Neural progenitor cell (in vitro differentiated cells): ENCODE results near the gene AOX1.

Experiments
- EZH2 ChIP-seq: fragments of 200-600 bp; sonication (generic); IDR thresholded peaks from 2 replicates; pipeline ENCODE4 v1.6.1; 2017; ENCODE audit warnings: antibody characterized with exemption, mild to moderate bottlenecking, moderate library complexity
- EZH2phosphoT487 ChIP-seq: fragments of 200-600 bp; sonication (generic); IDR thresholded peaks from 2 replicates; pipeline ENCODE4 v1.6.1; 2017; ENCODE audit warnings: antibody characterized with exemption
- TF ChIP-seq, protein P1 (sequence below): fragments of 200-600 bp; sonication (generic); IDR thresholded peaks from 2 replicates; pipeline ENCODE4 v1.5.1; 2017; ENCODE audit warnings: antibody characterized with exemption, mild to moderate bottlenecking

DNA sequence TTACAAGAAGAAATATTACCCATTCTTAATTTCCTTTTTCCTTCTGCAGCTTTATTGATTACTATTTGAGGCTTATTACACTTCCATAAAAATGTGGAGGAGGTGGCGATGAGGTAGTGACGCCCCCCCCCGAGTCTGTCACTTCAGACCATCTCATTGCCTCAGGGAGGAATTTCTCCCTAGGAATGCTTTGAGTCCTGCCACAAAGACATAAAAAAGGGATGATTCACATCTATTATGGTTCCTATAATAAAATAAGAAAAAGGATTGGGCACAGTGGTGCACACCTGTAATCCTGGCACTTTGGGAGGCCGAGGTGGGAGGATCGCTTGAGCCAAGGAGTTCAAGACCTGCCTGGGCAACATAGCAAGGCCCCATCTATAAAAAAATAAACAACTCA, 93.7 kb downstream of the AOX1 start:
- TF ChIP-seq, protein P1, sequence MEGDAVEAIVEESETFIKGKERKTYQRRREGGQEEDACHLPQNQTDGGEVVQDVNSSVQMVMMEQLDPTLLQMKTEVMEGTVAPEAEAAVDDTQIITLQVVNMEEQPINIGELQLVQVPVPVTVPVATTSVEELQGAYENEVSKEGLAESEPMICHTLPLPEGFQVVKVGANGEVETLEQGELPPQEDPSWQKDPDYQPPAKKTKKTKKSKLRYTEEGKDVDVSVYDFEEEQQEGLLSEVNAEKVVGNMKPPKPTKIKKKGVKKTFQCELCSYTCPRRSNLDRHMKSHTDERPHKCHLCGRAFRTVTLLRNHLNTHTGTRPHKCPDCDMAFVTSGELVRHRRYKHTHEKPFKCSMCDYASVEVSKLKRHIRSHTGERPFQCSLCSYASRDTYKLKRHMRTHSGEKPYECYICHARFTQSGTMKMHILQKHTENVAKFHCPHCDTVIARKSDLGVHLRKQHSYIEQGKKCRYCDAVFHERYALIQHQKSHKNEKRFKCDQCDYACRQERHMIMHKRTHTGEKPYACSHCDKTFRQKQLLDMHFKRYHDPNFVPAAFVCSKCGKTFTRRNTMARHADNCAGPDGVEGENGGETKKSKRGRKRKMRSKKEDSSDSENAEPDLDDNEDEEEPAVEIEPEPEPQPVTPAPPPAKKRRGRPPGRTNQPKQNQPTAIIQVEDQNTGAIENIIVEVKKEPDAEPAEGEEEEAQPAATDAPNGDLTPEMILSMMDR = no peak
- TF ChIP-seq EZH2phosphoT487 (no peak), EZH2 (no peak)
